ENCODE data around the gene GRIK1.

The GRIK1 gene

GRCh38 chr21:29642551-29643245 is 297.1 kb downstream of the GRIK1 start:
- no peak for DNase-seq (ENCODE audit: low read depth)

DNA sequence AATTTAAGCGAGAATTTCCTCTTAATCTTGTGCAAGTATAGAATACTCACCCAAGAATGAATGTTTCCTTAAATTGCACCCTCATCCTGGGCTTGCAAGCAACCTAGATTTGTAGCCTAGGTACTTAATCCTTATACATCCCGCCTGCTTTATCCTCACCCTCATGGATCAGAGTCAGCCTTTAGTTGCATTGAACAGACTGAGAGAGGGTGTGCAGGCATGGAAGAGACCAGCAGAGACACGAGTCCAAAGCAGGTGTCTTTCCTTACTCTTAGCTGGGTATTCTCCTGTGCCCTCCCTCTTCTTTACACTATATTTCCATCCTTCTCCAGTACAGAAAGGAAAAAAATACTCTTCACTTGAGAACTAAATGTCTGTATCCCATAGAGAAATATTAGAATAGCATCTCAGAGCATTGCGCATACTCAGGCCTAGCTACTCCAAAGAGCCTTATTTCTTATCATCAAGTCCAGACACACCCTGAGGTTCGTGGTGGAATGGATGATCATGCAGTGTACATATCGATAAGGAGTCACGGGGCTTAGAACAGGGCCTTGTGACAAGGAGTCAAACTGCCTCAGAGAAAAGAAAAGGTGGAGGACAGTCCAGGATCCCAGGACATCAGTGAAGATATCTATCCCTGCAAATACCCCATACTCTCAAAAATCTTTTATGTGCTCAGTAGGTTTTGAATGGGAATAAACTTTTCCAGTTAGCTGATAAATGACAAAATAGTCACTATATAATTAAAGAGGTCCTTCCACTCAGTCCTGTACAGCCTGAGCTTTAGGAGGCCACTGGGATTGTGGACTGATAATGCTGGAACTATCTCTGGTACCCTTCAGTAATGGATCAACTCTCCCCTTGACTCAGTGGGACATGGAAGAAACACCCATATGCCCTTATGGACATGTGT is 297.9 kb downstream of the GRIK1 start:
- DNase-seq (ENCODE audit: low read depth): no peak

DNA sequence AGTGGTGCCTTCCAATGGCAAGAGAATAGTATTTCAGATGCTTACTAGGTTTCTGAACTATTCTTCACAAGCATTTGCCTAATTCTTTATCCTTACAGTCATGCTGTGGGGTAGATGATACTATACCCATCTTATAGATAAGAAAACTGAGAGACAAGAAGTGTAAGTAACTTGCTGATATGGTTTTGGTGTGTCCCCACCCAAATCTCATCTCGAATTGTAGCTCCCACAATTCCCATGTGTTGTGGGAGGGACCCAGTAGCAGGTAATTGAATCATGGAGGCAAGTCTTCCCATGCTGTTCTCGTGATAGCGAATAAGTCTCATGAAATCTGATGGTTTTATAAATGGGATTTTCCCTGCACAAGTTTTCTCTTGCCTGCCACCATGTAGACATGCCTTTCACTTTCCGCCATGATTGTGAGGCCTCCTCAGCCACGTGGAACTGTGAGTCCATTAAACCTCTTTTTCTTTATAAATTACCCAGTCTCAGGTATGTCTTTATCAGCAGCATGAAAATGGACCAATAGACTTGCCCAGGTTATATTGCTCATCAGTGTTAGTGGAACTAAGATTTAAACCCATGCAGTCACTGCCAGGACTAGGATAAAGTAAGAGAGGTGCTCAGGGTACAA is 298.7 kb downstream of the GRIK1 start:
- DNase-seq (ENCODE audit: low read depth): no peak

- DNase-seq (ENCODE audit: low read depth): no peak
Measured at GRCh38 chr21:29640080-29640508, 299.7 kb downstream of the GRIK1 start.

GRCh38 chr21:29639366-29640079 is 300.3 kb downstream of the GRIK1 start:
- DNase-seq (ENCODE audit: low read depth): no peak

GRCh38 chr21:29638761-29639327 is 301.0 kb downstream of the GRIK1 start:
- no peak for DNase-seq (ENCODE audit: low read depth)

- DNase-seq (ENCODE audit: low read depth): no peak
Measured at GRCh38 chr21:29638138-29638537, 301.7 kb downstream of the GRIK1 start.

- no peak for DNase-seq (ENCODE audit: low read depth)
Measured at GRCh38 chr21:29637553-29637952, 302.2 kb downstream of the GRIK1 start.

DNA sequence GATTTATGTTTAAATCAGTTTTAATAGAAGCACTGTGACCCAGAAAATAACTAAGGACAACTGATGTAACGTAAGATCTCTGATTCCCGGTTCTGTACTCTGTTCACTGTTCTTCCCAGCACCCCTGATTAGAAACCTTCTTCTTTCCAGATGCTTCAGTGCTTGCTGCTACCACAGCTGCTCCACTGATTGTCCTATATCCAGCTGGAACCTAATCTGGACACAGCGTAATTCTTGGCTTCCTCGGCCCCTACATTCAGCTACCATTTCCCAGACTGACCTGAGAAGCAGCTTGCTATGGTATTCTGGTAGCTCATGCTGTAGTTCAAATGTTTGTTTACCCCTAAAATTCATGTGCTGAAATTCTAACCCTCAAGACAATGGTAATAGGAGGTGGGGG is 302.7 kb downstream of the GRIK1 start:
- DNase-seq (ENCODE audit: low read depth): no peak

DNA sequence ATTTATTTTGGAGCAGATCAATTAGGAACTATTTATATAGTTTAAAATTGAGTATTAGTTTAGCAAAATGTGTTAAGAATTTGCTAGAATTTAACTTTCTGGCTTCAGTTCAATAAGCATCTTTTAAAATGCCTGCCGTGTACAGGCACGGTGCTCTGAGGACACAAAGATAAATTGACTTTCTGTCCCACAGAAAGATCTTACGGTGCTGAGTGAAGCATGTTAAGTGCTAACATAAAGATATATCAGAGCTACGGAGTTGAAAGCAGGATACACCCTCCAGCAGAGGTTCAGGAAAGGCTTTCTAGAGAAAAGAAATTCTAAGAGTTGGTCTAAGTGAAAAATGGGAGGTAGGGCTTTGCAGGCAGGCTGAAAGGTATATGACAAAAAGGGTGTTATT is 305.4 kb downstream of the GRIK1 start:
- no peak for DNase-seq (ENCODE audit: low read depth)

DNA sequence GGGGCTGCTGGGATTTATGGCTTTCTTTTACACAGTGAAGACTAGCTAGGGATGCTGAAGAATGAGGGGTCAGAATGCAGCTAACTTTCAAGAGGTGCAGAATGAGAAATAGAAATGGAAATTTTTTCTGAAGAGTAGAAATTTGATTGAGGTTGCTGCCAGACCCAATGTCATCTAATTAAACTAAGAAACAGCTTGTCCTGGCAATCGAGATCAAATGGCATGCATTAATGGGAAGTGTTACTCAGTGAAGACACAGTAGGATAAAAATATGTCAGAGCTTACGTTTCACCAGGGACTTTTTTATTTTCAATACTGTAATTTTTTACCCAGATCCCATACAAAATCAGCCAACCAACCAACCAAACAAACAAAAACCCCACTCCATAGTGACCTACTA is 306.0 kb downstream of the GRIK1 start:
- DNase-seq (ENCODE audit: low read depth): no peak

- DNase-seq (ENCODE audit: low read depth): no peak
Measured at GRCh38 chr21:29630441-29630840, 309.4 kb downstream of the GRIK1 start.

GRCh38 chr21:29627905-29628304 is 311.9 kb downstream of the GRIK1 start:
- DNase-seq (ENCODE audit: low read depth): no peak

DNA sequence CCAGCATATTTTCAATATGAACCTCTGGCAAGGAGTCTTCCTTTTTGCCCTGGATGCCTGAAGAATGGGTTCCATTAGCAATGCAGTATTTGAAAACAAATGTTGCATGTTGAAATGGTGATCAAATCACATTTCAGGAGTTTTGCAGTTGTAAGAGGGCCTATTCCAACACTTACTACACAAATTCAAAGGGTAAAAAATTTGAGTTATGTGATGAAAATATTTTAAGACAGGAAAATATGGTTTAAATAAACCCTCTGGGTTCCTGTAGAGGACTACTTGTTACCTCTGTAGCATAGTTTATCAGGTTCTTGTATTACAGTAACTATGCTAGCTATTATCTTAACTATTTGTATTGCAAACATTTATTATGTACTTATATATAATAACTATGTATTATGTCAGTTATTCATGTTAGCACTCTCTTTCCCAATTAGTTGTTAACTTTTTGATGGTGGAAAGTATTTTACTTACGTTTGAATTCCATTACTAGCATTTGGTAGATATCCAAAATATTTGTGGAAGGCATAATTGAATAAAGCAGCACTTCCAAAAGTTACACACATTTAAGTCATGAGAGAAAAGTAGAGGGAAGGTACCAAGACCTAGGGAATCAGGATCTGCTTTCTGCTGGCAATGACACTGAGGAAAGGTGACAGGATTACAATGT is 312.9 kb downstream of the GRIK1 start:
- no peak for DNase-seq (ENCODE audit: low read depth)

GRCh38 chr21:29625990-29626389 is 313.8 kb downstream of the GRIK1 start:
- no peak for DNase-seq (ENCODE audit: low read depth)

DNA sequence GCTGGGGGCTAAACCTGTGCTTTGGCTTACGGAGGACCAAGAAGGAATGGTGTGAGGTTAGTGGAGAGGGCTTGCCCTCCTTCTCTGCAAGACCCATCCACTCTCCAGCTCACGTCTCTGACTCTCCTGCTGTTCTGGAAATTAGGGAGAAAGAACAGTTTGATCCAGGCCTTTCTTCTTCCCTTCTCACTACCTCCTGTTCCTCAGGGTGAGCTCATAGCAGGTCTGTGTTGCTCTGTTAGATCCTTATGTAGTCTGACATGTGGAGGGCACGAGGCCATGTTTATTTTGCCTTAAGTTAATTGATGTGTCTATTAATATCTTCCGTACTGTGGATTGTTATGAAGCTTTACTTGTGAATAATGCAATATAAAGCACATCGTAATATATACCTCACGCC is 315.0 kb downstream of the GRIK1 start:
- DNase-seq (ENCODE audit: low read depth): no peak

DNA sequence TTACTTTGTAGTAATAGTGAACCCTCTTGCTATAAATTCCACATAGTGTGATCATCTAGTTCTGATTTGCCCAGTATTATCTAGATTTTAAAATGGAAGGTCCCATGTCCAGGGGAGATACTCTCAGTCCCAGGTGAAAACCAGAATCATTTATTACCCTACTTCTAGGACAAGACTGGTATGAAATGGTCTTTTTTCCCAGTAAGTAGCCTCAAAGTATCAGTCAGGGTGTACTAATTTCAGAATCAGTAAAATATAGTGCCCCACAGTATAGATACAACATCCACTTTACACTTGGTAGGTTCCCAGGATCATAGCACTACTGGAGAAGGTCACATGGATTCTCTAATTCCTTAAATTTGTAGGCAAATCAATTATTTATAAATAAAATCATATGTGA is 318.3 kb downstream of the GRIK1 start:
- no peak for DNase-seq (ENCODE audit: low read depth)

- DNase-seq (ENCODE audit: low read depth): no peak
Measured at GRCh38 chr21:29616209-29616751, 323.5 kb downstream of the GRIK1 start.

- DNase-seq (ENCODE audit: low read depth): no peak
Measured at GRCh38 chr21:29613877-29614276, 325.9 kb downstream of the GRIK1 start.

- no peak for DNase-seq (ENCODE audit: low read depth)
Measured at GRCh38 chr21:29613021-29613420, 326.8 kb downstream of the GRIK1 start.

GRCh38 chr21:29610779-29611360 is 328.9 kb downstream of the GRIK1 start:
- DNase-seq (ENCODE audit: low read depth): peak; percentile 8
